HG02588 (cell line): ENCODE measurements around the gene SGSM2.

Experiments
- ATAC-seq: cut with Tn5 transposase; IDR thresholded peaks from one replicate; pipeline ENCODE4 v1.9.1; 2021; ENCODE audit warnings: mild to moderate bottlenecking, moderate library complexity; ENCODE audit not compliant: unreplicated experiment

The SGSM2 gene

DNA sequence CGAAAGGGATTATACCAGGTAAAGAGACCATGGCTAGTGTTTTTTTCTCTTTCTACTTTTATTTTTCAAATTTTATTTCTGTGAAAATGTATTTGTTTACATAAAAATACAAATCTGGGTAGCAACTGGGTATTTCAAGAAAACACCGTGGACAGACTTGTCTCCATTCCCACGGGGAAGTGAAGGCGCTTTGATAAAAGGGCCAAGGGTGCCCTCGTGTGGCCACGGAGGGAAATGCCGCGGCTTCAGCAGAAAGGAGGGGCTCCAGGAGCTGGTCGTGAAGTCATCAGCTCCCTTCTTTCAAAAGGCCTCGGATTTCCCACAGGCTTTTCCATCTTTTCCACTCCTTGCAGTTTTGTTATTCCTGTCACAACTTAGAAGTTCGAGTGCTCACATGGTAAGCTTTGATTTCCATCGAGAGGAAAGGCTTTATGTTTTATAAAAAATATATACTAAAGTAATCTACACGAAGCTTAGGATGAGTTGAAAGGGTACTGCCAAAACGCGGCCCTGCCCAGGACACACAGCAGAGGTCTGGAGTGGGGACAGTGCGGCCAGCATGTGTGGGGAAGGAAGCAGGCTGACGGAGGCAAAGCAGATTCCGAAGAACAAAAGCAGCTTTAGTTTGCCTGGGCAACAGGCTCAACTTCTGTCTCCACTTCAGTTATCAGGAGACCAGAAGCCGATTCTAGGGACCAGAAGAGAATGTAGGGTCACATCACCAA lies 78.9 kb downstream of the SGSM2 start:
- no peak for ATAC-seq

DNA sequence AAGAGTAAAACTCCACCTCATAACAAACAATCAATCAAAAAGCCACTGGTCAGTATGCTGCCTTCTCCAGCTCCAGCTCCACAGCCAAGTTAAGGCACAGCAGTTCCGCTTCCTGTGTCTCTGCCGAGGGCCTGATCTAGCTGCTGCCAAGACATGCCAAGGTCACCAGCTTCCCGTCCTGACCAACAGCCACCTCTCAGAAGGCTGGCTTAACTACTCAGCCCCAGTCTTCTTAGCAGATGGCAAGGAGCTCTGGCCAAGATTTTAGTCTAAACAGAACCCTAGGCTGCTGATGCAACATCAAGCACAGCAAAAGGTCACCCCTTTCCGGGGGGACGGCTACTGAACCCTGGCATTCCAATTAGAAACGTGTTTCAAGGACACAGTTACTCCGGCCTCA lies 81.3 kb downstream of the SGSM2 start:
- no peak for ATAC-seq

DNA sequence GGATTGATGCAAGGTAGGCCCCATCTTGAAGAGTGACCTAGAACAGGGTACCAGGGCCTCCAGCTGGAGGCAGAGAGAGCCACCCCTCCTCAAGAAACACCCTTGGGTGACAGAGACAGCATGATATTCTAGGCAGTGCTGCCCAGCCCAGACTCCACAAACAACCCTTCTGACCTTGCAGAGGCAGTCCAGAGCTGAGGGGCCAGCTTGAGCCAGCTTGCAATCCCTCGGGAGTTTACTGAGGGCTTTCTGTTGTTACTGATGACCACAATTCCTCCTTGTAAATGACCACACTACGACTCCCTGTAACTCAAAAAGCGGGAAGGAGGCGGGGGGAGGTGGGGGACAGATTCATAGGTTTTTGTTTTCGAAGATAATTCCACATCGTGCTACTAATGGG lies 82.2 kb downstream of the SGSM2 start:
- no peak for ATAC-seq

DNA sequence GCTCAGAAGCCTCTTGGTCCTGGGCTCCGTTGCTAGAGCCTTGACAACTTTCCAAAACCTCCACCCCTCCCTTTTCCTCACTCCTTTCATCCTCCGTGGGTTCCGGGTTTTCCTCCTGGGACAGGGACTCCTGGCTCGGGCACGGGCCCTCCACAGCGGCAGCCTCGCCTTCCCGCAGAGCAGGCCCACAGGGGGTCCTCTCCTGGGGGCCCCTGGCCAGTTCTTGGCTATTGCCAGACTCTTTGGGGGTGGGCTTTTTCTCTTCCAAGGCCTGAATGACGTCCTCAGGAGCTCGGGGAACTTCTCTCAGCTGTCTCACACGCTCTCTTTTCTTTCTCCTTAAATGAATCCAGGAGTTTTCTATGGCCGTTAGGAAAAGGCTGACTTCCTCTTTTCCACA lies 82.9 kb downstream of the SGSM2 start:
- no peak for ATAC-seq

DNA sequence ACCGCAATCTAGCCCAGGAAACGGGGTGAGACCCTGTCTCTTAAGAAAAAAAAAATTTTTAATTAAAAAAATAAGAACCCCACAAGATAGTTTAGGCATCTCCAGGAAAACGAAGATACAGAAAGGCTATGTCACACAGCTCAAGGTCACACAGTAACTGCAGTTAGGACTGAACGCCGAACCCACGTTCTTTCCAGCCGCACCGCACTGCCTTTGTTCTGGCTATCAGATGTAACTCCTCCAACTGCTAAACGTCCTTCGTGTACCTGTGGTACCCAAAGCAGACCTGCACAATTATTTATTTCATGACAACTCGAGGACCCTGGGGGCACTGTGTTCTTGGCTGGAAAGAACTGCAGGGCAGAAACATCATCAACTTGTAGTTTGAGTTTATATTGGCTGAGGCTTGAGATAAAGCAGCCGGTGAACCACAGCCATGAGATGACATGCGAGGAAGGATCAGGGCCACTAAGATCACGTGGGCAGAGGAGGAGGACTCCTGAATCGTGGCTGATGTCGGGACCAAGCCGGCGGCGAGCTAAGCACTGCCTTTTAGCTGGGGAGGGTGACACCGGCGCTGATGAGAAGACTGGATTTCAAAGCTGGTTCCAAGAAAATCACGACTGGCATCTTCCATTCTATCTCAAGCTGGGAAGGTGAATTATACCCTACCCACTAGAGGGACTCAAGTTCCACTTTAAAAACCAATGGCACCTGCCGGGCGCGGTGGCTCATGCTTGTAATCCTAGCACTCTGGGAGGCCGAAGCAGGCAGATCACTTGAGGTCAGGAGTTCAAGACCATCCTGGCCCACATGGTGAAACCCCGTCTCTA lies 84.2 kb downstream of the SGSM2 start:
- ATAC-seq = no peak

DNA sequence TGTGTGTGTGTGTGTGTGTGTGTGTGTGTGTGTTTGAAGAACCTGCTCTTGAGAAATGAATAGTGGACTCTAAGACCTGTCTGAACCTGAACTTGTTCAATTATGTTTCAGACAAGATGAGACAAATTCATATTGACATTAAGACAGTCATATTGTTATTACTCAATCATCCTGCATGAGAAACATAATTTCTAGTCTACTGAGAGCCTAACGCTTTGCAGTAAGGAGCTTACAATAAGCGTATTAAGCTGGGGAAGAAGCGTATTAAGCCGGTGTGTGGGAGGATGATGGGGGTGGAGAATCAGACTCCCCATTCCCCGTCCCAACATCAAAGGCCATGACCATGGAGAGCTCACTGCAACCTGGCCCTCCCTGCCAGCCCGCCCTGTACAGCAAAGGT lies 86.0 kb downstream of the SGSM2 start:
- no peak for ATAC-seq

DNA sequence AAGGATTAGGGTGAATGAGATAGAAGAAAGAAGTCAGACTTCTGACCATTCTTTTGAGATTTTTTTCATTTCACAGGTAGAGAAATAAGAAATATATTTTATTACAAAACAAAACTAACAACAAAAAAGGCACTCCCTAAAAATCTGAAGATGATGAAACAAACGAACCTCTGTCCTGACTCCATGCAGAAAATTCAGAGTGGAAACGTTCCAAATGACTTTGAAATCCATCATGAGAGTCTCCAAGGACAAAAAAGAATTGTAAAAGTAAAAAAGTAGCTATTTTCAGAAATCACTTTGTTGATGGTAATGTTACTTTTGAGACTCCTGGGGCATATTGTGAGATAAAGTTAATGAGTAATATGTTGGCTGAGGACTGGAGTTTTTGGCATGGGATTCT lies 89.9 kb downstream of the SGSM2 start:
- no peak for ATAC-seq

DNA sequence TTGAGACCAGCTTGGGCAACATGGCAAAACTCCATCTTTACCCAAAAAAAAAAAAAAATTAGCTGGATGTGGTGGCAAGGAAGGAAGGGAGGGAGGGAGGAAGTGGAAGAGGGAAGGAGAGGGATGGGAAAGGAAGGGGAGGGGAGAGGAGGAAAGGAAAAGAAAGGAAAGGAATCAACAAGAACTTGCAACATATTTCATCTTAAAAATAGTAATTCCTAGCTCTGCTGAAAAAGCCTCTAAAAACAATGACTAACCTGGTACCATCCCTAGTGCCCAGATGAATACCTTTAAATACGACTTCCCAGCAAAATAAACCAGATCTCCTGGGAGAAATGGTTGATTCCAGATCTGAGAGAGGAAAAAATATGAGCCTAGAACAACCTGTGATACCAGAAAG lies 90.6 kb downstream of the SGSM2 start:
- no peak for ATAC-seq
